HCT116 (cell line): ENCODE data around the gene CRYAB. TPM values are rescaled to one million over a fixed set of nuclear protein-coding genes. Genes with fewer than 3 reads are reported as not detected.
A peak's percentile ranks its signal among the peaks of the same experiment; 100 is the strongest.

ENCODE experiments used
- ATAC-seq: fragments of 200-7000 bp; cut with Tn5 transposase; 2 replicates; pipeline ENCODE4 v1.9.1; 2020; ENCODE audit warnings: mild to moderate bottlenecking, moderate library complexity
- BruUV-seq: library from RNA; stranded (reverse); fragments of 400-500 nt; replicated peaks from 2 replicates; lab custom pipeline; 2021; lab: Mats Ljungman, UMichigan
- CTCF ChIA-PET: fragments of 300-600 bp; sonication (Branson Sonifier 250); formaldehyde crosslinking; loops from one replicate; lab custom pipeline; 2021; ENCODE audit warnings: antibody characterized with exemption; lab: Charles Lee
- POLR2A ChIA-PET: fragments of 300-600, 350-600 bp; sonication (Branson Sonifier 250); formaldehyde crosslinking; loops from one replicate; lab custom pipeline; 2021; ENCODE audit warnings: antibody characterized with exemption; lab: Charles Lee
- RAD21 ChIA-PET, 2 experiments: fragments of 300-600 bp; sonication (Branson Sonifier 250); formaldehyde crosslinking; loops; one replicate each; lab custom pipeline; 2023; ENCODE audit warnings: low total read pairs in 2 of 2; ENCODE audit not compliant: uncharacterized antibody in 2 of 2, unreplicated experiment in 2 of 2, low non-redundant PET in 1 of 2; lab: Charles Lee
- DNase-seq: peaks from one replicate; pipeline ENCODE4 v3.0.0-alpha.2; 2010; ENCODE audit warnings: low read depth, low spot score
- H2AFZ ChIP-seq: fragments of 200-600 bp; shearing (Covaris generic), sonication (generic); 2 replicates; pipeline ENCODE4 v1.6.1; 2017; ENCODE audit warnings: low read depth, mixed run types, mixed read lengths, antibody characterized with exemption, low read length; ENCODE audit not compliant: poor library complexity, severe bottlenecking
- H3K27ac ChIP-seq: 2 replicates; pipeline ENCODE4 v1.5.1; 2012; ENCODE audit warnings: low read depth, low read length
- H3K27me3 ChIP-seq: fragments of 200-600 bp; sonication (generic); 2 replicates; pipeline ENCODE4 v1.6.1; 2016; ENCODE audit warnings: mixed run types, low read length, mixed read lengths; ENCODE audit not compliant: insufficient read depth
- H3K36me3 ChIP-seq, 2 experiments: fragments of 200-500 bp in 1 of 2; fragments of 200-600 bp in 1 of 2; sonication (Bioruptor generic) in 1 of 2; sonication (generic) in 1 of 2; 2 replicates each; pipeline versions ENCODE4 v1.5.1 to v1.6.1; 2014 to 2016; ENCODE audit warnings: low read length in 2 of 2, inconsistent platforms in 1 of 2, mixed read lengths in 1 of 2, mixed run types in 1 of 2; ENCODE audit not compliant: insufficient read depth in 2 of 2, control insufficient read depth in 1 of 2
- H3K4me1 ChIP-seq, 2 experiments: fragments of 200-600 bp in 1 of 2; sonication (generic) in 1 of 2; 2 replicates each; pipeline versions ENCODE4 v1.5.1 to v1.6.1; 2012 to 2017; ENCODE audit warnings: low read length in 2 of 2, inconsistent platforms in 1 of 2, mild to moderate bottlenecking in 1 of 2, mixed read lengths in 1 of 2, mixed run types in 1 of 2, moderate library complexity in 1 of 2; ENCODE audit not compliant: insufficient read depth in 2 of 2, control insufficient read depth in 1 of 2
- H3K4me2 ChIP-seq: fragments of 200-600 bp; sonication (generic); 2 replicates; pipeline ENCODE4 v1.6.1; 2017; ENCODE audit warnings: mixed run types, low read length, mixed read lengths
- H3K4me3 ChIP-seq, 2 experiments: fragments of 200-600 bp in 1 of 2; sonication (generic) in 1 of 2; replicated peaks in 1 of 2; 2 replicates each; pipeline ENCODE4 v1.5.1; 2011 to 2016; ENCODE audit warnings: low read length in 2 of 2, control low read depth in 1 of 2, low read depth in 1 of 2, mild to moderate bottlenecking in 1 of 2, mixed read lengths in 1 of 2, mixed run types in 1 of 2
- H3K79me2 ChIP-seq: fragments of 200-600 bp; sonication (generic); 2 replicates; pipeline ENCODE4 v1.6.1; 2017; ENCODE audit warnings: mild to moderate bottlenecking, mixed run types, low read length, moderate library complexity, mixed read lengths; ENCODE audit not compliant: insufficient read depth
- H3K9ac ChIP-seq: fragments of 200-600 bp; sonication (generic); 2 replicates; pipeline ENCODE4 v1.6.1; 2016; ENCODE audit warnings: low read length, mixed read lengths
- H3K9me2 ChIP-seq: fragments of 200-600 bp; sonication (generic), shearing (Covaris generic); 2 replicates; pipeline ENCODE4 v1.6.1; 2017; ENCODE audit warnings: mixed run types, mild to moderate bottlenecking, moderate library complexity; ENCODE audit not compliant: insufficient read depth
- H3K9me3 ChIP-seq, 2 experiments: fragments of 200-500 bp in 1 of 2; fragments of 200-600 bp in 1 of 2; sonication (Bioruptor generic) in 1 of 2; sonication (generic) in 1 of 2; 2 replicates each; pipeline ENCODE4 v1.6.1; 2014 to 2017; ENCODE audit warnings: low read length in 2 of 2, mixed read lengths in 2 of 2, inconsistent platforms in 1 of 2, low read depth in 1 of 2, mild to moderate bottlenecking in 1 of 2, mixed run types in 1 of 2, moderate library complexity in 1 of 2; ENCODE audit not compliant: control insufficient read depth in 1 of 2, insufficient read depth in 1 of 2
- H4K20me1 ChIP-seq: fragments of 200-600 bp; sonication (generic), shearing (Covaris generic); 2 replicates; pipeline ENCODE4 v1.6.1; 2017; ENCODE audit warnings: mixed run types, mild to moderate bottlenecking, moderate library complexity; ENCODE audit not compliant: insufficient read depth
- CEBPB ChIP-seq: IDR thresholded peaks from 2 replicates; pipeline ENCODE4 v1.6.1; 2012; ENCODE audit warnings: low read depth
- EGR1 ChIP-seq: IDR thresholded peaks from 2 replicates; pipeline ENCODE4 v1.6.1; 2012; ENCODE audit warnings: low read depth
- ELF1 ChIP-seq: IDR thresholded peaks from 2 replicates; pipeline ENCODE4 v1.6.1; 2012; ENCODE audit warnings: low read depth, borderline replicate concordance
- EZH2 ChIP-seq: fragments of 200-600 bp; sonication (generic); IDR thresholded peaks from 2 replicates; pipeline ENCODE4 v1.6.1; 2017; ENCODE audit warnings: antibody characterized with exemption, mixed run types
- MAX ChIP-seq: IDR thresholded peaks from 2 replicates; pipeline ENCODE4 v1.6.1; 2012
- POLR2AphosphoS5 ChIP-seq: IDR thresholded peaks from 2 replicates; pipeline ENCODE4 v1.6.1; 2011; ENCODE audit warnings: mild to moderate bottlenecking, low read depth, low read length, moderate library complexity
- SIN3A ChIP-seq: IDR thresholded peaks from 2 replicates; pipeline ENCODE4 v1.6.1; 2012; ENCODE audit warnings: low read depth
- SRF ChIP-seq: IDR thresholded peaks from 2 replicates; pipeline ENCODE4 v1.6.1; 2012; ENCODE audit warnings: low read depth
- TCF7L2 ChIP-seq: IDR thresholded peaks from 2 replicates; pipeline ENCODE4 v1.7.0; 2011; ENCODE audit warnings: borderline replicate concordance, inconsistent platforms; ENCODE audit not compliant: insufficient read depth, insufficient read length; ENCODE audit errors: extremely low read depth
- YY1 ChIP-seq: IDR thresholded peaks from 2 replicates; pipeline ENCODE4 v1.6.1; 2011; ENCODE audit warnings: low read length, low read depth, moderate library complexity, mild to moderate bottlenecking; ENCODE audit not compliant: insufficient replicate concordance; ENCODE audit errors: extremely low read depth
- ZBTB33 ChIP-seq: IDR thresholded peaks from 2 replicates; pipeline ENCODE4 v1.6.1; 2011; ENCODE audit warnings: mild to moderate bottlenecking, low read length, moderate library complexity; ENCODE audit not compliant: insufficient replicate concordance; ENCODE audit errors: extremely low read depth
- ZNF274 ChIP-seq: fragments of 200-500 bp; sonication (Bioruptor generic); IDR thresholded peaks from 2 replicates; pipeline ENCODE4 v1.6.1; 2014; ENCODE audit warnings: mild to moderate bottlenecking, low read depth, low read length, inconsistent platforms
- intact Hi-C: fragments of 100-400 bp; cut with micrococcal nuclease; formaldehyde crosslinking; loops from 2 replicates; pipeline ENCODE4 v1.10.0; 2022
- total RNA-seq: library from RNA; stranded (reverse); gene quantifications from one replicate; pipeline ENCODE4 v1.2.1, GENCODE V29; 2021; ENCODE audit not compliant: unreplicated experiment

CRYAB gene
- total RNA-seq, 1 experiment from 2014 or later: not detected

- no peaks in the 10 kb centered on the region for H3K9me2 ChIP-seq
- ChIA-PET RAD21 (no interaction called here), CTCF (interaction anchor here (3.0 kb wide), 1 partner anchor 10 kb away, joined by 10 read pairs; no protein-coding TSS in a partner anchor), POLR2A (no interaction called here)
- DNase-seq (no peak), ATAC-seq (no peak)
- no peak overlapping the region for H3K9ac ChIP-seq
- no peaks in the 10 kb centered on the region for H4K20me1 ChIP-seq
- H3K36me3 ChIP-seq: no peaks in the 10 kb centered on the region
- no peak overlapping the region for H3K4me2 ChIP-seq
- H3K4me1 ChIP-seq: peaks cover 13 to 19% of the 10 kb centered on the region in 2 experiments; a peak in 2 of 4 replicates
- no TSS peak for BruUV-seq
- intact Hi-C loops: no loop called here
- no peaks in the 10 kb centered on the region for H3K9me3 ChIP-seq
- no peak overlapping the region for H3K27ac ChIP-seq
- H2AFZ ChIP-seq: no peak overlapping the region
- H3K79me2 ChIP-seq: no peaks in the 10 kb centered on the region
- no peaks in the 10 kb centered on the region for H3K27me3 ChIP-seq
- H3K4me3 ChIP-seq: no peak overlapping the region
- TF ChIP-seq MAX (0 out of 2 replicates have a peak, but pooled peaks have one; percentile 23), CEBPB (no peak)
Observed at GRCh38 chr11:111941963-111942362, 30.4 kb upstream of the CRYAB start.

- H3K4me3 ChIP-seq: no peak overlapping the region
- TF ChIP-seq SRF: no peak
- no peak for TF ChIP-seq EGR1
- TF ChIP-seq ZNF274: no peak
- no peak for TF ChIP-seq POLR2AphosphoS5
- TF ChIP-seq TCF7L2: no peak
- no peak for TF ChIP-seq YY1
- TF ChIP-seq MAX: no peak
- TF ChIP-seq SIN3A: no peak
- TF ChIP-seq ZBTB33: no peak
- no peak for TF ChIP-seq ELF1
- no peak for TF ChIP-seq EZH2
- TF ChIP-seq, all 23 proteins: peak for 0
- Histone ChIP-seq H3K9ac (no peak overlapping the region), H3K4me1 (peaks cover 20 to 29% of the 10 kb centered on the region in 2 experiments; a peak in 3 of 4 replicates), H3K4me2 (no peak overlapping the region), H3K36me3 (no peaks in the 10 kb centered on the region), H3K27me3 (no peaks in the 10 kb centered on the region), H3K27ac (no peak overlapping the region), H2AFZ (no peak overlapping the region), H3K9me2 (no peaks in the 10 kb centered on the region), H3K9me3 (no peaks in the 10 kb centered on the region), H3K79me2 (no peaks in the 10 kb centered on the region), H4K20me1 (no peaks in the 10 kb centered on the region)
- ChIA-PET RAD21 (no interaction called here), CTCF (interaction anchor here (3.0 kb wide), 1 partner anchor 8 kb away, joined by 10 read pairs; no protein-coding TSS in a partner anchor), POLR2A (no interaction called here)
- ATAC-seq (no peak), DNase-seq (no peak)
- intact Hi-C loops: no loop called here
- no TSS peak for BruUV-seq
Observed at GRCh38 chr11:111939836-111940604, 28.4 kb upstream of the CRYAB start.
